ENCODE data around the gene FRMD4A. TPM values are rescaled to one million over a fixed set of nuclear protein-coding genes. Genes with fewer than 3 reads are reported as not detected.

FRMD4A gene
- total and polyA plus RNA-seq, 2 experiments from 2014 or later = 5.4 to 10.3 TPM

DNA sequence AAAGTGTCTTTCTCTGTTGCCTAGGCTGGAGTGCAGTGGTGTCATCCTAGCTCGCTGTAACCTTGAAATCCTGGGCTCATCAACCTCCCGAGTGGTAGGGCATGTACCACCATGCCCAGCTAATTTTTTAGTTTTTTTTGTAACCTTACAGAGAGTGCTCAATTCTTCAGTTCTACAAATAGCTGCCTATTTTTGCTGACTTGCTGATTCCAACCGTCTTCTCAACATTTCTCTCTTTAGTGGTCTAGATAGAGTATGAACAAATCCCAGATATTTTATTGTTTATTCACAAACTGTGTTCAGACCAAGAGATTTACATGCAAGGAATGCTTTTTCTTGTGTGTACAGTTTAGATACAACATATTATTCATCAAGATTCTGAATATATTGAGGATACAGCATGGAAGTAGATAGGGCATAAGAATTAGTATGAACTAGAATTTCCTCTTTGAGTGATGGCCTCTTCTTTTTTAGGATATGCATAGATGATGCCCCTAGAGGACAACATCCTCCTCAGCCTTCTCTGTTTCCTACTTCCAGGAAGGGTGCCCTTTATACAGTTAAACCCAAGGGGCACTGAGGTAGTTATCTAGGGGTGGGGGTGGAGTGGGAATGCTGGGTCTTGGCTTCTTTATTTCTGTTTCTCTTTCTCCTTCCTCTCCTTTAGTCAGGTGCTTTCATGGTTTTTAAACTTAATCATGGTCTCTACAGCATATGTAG, 717.9 kb downstream of the FRMD4A start:
- no peak for DNase-seq (ENCODE audit: low spot score)
- H3K36me3 ChIP-seq (replicated peaks; ENCODE audit: insufficient read depth, low read depth) = peaks cover 7% of the 10 kb centered on the region
- 95% methylated on average over 3 of the region's 3 CpGs for WGBS (ENCODE audit: low lambda C conversion rate, missing lambda C conversion rate)

DNA sequence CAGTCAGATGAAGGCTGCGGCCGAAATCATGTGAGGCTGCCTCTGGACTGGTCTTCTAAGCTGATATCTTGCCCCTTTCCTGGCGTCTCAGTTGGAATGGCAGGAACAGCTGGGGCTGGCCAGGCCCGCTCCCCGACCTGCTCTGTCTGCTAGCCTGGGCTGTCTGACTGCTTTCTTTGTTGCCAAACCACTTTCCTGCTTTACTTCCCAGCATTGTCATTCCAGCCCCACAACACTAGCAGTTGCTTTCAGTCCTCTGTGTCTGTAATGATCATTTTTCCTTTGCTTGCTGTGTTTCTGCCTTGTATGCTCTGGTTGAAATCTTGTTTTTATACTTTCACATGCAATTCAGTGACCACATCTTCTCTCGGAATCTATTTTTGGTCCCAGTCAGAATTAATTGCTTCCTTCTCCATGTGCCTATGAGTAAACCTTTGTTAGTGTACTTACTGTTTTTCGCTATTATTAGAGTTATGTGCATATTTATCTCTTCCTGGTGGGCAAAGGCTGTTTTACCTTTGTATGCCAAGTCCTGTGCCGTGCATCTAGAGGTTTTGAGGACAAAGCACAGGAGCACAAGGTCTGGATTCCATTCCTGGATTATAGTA, 722.4 kb downstream of the FRMD4A start:
- TF ChIP-seq EZH2 (IDR thresholded peaks at IDR 0.05; ENCODE audit: borderline replicate concordance) = no peak
- no peak for TF ChIP-seq CTCF (IDR thresholded peaks at IDR 0.05; ENCODE audit: poor library complexity)
- TF ChIP-seq EZH2phosphoT487 (IDR thresholded peaks at IDR 0.05; ENCODE audit: low read depth, severe bottlenecking, unreplicated experiment) = no peak
- Histone ChIP-seq H3K9me2 (replicated peaks; ENCODE audit: insufficient read depth) (no peaks in the 10 kb centered on the region), H3K4me1 (ENCODE audit: insufficient read depth) (no peaks in the 10 kb centered on the region), H3K79me2 (no peaks in the 10 kb centered on the region), H3K9me3 (ENCODE audit: low read depth) (no peaks in the 10 kb centered on the region), H3K4me2 (no peak overlapping the region), H3K27me3 (no peaks in the 10 kb centered on the region), H3K36me3 (replicated peaks; ENCODE audit: insufficient read depth, low read depth) (no peaks in the 10 kb centered on the region), H4K20me1 (ENCODE audit: insufficient read depth, poor library complexity, severe bottlenecking) (no peaks in the 10 kb centered on the region), H3K4me3 (no peak overlapping the region), H2AFZ (no peak overlapping the region), H3K27ac (no peak overlapping the region)
- no peak for DNase-seq (ENCODE audit: low spot score)
- WGBS (ENCODE audit: low lambda C conversion rate, missing lambda C conversion rate) = 71% methylated on average over 8 of the region's 8 CpGs

More for the DNA sequence above, 717.9 kb downstream of the FRMD4A start:
- H3K79me2 ChIP-seq = no peaks in the 10 kb centered on the region
- H3K9me3 ChIP-seq (ENCODE audit: low read depth) = no peaks in the 10 kb centered on the region
- no peaks in the 10 kb centered on the region for H3K27me3 ChIP-seq
- no peak overlapping the region for H3K4me3 ChIP-seq
- no peak overlapping the region for H3K27ac ChIP-seq
- H3K4me2 ChIP-seq = no peak overlapping the region
- H2AFZ ChIP-seq = no peak overlapping the region
- no peaks in the 10 kb centered on the region for H3K9me2 ChIP-seq (replicated peaks; ENCODE audit: insufficient read depth)
- TF ChIP-seq CTCF (IDR thresholded peaks at IDR 0.05; ENCODE audit: poor library complexity) = no peak
- TF ChIP-seq EZH2phosphoT487 (IDR thresholded peaks at IDR 0.05; ENCODE audit: low read depth, severe bottlenecking, unreplicated experiment) = no peak
- no peak for TF ChIP-seq EZH2 (IDR thresholded peaks at IDR 0.05; ENCODE audit: borderline replicate concordance)
- H4K20me1 ChIP-seq (ENCODE audit: insufficient read depth, poor library complexity, severe bottlenecking) = no peaks in the 10 kb centered on the region
- H3K4me1 ChIP-seq (ENCODE audit: insufficient read depth) = peaks cover 16% of the 10 kb centered on the region

- no peak for DNase-seq (ENCODE audit: low spot score)
- WGBS (ENCODE audit: low lambda C conversion rate, missing lambda C conversion rate) = 87% methylated on average over 2 of the region's 2 CpGs
- Histone ChIP-seq H3K79me2 (no peaks in the 10 kb centered on the region), H4K20me1 (ENCODE audit: insufficient read depth, poor library complexity, severe bottlenecking) (no peaks in the 10 kb centered on the region), H3K27ac (no peak overlapping the region), H3K27me3 (no peaks in the 10 kb centered on the region), H3K36me3 (replicated peaks; ENCODE audit: insufficient read depth, low read depth) (no peaks in the 10 kb centered on the region), H3K4me3 (no peak overlapping the region), H3K9me2 (replicated peaks; ENCODE audit: insufficient read depth) (no peaks in the 10 kb centered on the region), H2AFZ (no peak overlapping the region), H3K4me1 (ENCODE audit: insufficient read depth) (no peaks in the 10 kb centered on the region), H3K9me3 (ENCODE audit: low read depth) (no peaks in the 10 kb centered on the region), H3K4me2 (no peak overlapping the region)
- TF ChIP-seq EZH2phosphoT487 (IDR thresholded peaks at IDR 0.05; ENCODE audit: low read depth, severe bottlenecking, unreplicated experiment) (no peak), CTCF (IDR thresholded peaks at IDR 0.05; ENCODE audit: poor library complexity) (no peak), EZH2 (IDR thresholded peaks at IDR 0.05; ENCODE audit: borderline replicate concordance) (no peak)
These were observed 726.2 kb downstream of the FRMD4A start for GRCh38 chr10:13604357-13605040.

Data from hepatocyte (in vitro differentiated cells).